ENCODE results near the gene TBC1D8B.

DNA sequence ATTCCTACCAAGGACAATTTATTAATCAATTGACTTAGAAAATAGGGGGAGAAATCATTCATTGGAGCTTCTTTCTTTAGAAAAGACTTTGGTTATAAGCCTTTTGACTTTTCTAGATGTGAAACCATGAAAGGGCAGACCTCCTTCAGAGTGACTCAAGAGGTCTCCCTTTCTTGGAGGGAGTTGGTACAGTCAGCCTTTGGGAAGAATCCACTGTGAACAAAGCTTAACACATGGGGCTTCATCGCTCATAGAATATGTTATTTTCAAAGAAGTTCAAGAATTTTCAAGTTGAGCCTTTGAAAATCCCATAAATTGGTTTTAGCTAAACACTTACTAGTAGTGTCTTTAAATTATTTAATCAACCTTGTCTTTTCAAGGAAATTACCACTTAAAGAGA lies 72.7 kb downstream of the TBC1D8B start:
- TF ChIP-seq CTCF (IDR thresholded peaks at IDR 0.05) = no peak
- no peak for TF ChIP-seq POLR2A (IDR thresholded peaks at IDR 0.05)
